NT2/D1 (cell line): ENCODE measurements around the gene TDRD9.

Source experiments
- DNase-seq: peaks from one replicate; pipeline ENCODE4 v3.0.0-alpha.2; 2011; ENCODE audit warnings: low read depth, low spot score
- H3K27me3 ChIP-seq: 2 replicates; pipeline ENCODE4 v1.6.0; 2011; ENCODE audit warnings: mild to moderate bottlenecking; ENCODE audit not compliant: insufficient read length, insufficient read depth
- H3K36me3 ChIP-seq: 2 replicates; pipeline ENCODE4 v1.6.1; 2011; ENCODE audit warnings: mild to moderate bottlenecking, low read length, mixed read lengths; ENCODE audit not compliant: insufficient read depth, insufficient read length
- H3K4me1 ChIP-seq: 2 replicates; pipeline ENCODE4 v1.5.1; 2011; ENCODE audit not compliant: insufficient read depth, insufficient read length
- H3K4me3 ChIP-seq: 2 replicates; pipeline ENCODE4 v1.5.1; 2011; ENCODE audit warnings: low read depth; ENCODE audit not compliant: insufficient read length
- H3K9ac ChIP-seq: 2 replicates; pipeline ENCODE4 v1.6.0; 2011; ENCODE audit warnings: low read depth; ENCODE audit not compliant: insufficient read length
- H3K9me3 ChIP-seq: 2 replicates; pipeline ENCODE4 v1.5.1; 2011; ENCODE audit warnings: mild to moderate bottlenecking, low read length; ENCODE audit not compliant: insufficient read depth
- SUZ12 ChIP-seq: IDR thresholded peaks from 2 replicates; pipeline ENCODE4 v1.6.1; 2011; ENCODE audit not compliant: insufficient read length, insufficient read depth; ENCODE audit errors: extremely low read depth
- YY1 ChIP-seq: IDR thresholded peaks from 2 replicates; pipeline ENCODE4 v1.6.1; 2011; ENCODE audit not compliant: insufficient read length, insufficient read depth
- ZNF274 ChIP-seq: IDR thresholded peaks from 2 replicates; pipeline ENCODE4 v1.6.1; 2011; ENCODE audit warnings: mild to moderate bottlenecking, low read depth, low read length

Gene TDRD9

GRCh38 chr14:104054222-104054905 is 126.1 kb downstream of the TDRD9 start:
- Histone ChIP-seq H3K9ac (no peak overlapping the region), H3K9me3 (no peaks in the 10 kb centered on the region), H3K27me3 (no peaks in the 10 kb centered on the region), H3K36me3 (no peaks in the 10 kb centered on the region), H3K4me3 (no peak overlapping the region), H3K4me1 (no peaks in the 10 kb centered on the region)
- TF ChIP-seq SUZ12 (no peak), YY1 (no peak), ZNF274 (no peak)
- no peak for DNase-seq

GRCh38 chr14:104062281-104062680 is 134.0 kb downstream of the TDRD9 start:
- DNase-seq = no peak
- peaks cover 15% of the 10 kb centered on the region; the same call in 1 of the 2 replicates for H3K9me3 ChIP-seq
- H3K4me1 ChIP-seq = no peaks in the 10 kb centered on the region
- H3K4me3 ChIP-seq = no peak overlapping the region
- H3K27me3 ChIP-seq = no peaks in the 10 kb centered on the region
- no peak overlapping the region for H3K9ac ChIP-seq
- no peaks in the 10 kb centered on the region for H3K36me3 ChIP-seq
- no peak for TF ChIP-seq SUZ12
- TF ChIP-seq YY1 = no peak
- TF ChIP-seq ZNF274 = no peak

- H3K4me3 ChIP-seq = no peak overlapping the region
- TF ChIP-seq ZNF274 (no peak), YY1 (no peak), SUZ12 (no peak)
- H3K27me3 ChIP-seq = no peaks in the 10 kb centered on the region
- H3K4me1 ChIP-seq = no peaks in the 10 kb centered on the region
- H3K9ac ChIP-seq = no peak overlapping the region
- H3K9me3 ChIP-seq = peaks cover 17% of the 10 kb centered on the region; the same call in 1 of the 2 replicates
- no peaks in the 10 kb centered on the region for H3K36me3 ChIP-seq
- no peak for DNase-seq
These were observed 135.7 kb downstream of the TDRD9 start for GRCh38 chr14:104064003-104064402.

- Histone ChIP-seq H3K27me3 (no peaks in the 10 kb centered on the region), H3K9ac (no peak overlapping the region), H3K4me1 (no peaks in the 10 kb centered on the region), H3K9me3 (peaks cover 17% of the 10 kb centered on the region; the same call in 1 of the 2 replicates), H3K36me3 (no peaks in the 10 kb centered on the region), H3K4me3 (no peak overlapping the region)
- DNase-seq = no peak
- TF ChIP-seq SUZ12 (no peak), YY1 (no peak), ZNF274 (no peak)
These were observed 138.0 kb downstream of the TDRD9 start for GRCh38 chr14:104066279-104066678.

- no peaks in the 10 kb centered on the region for H3K4me1 ChIP-seq
- H3K36me3 ChIP-seq = no peaks in the 10 kb centered on the region
- no peak overlapping the region for H3K4me3 ChIP-seq
- no peak for DNase-seq
- no peaks in the 10 kb centered on the region for H3K27me3 ChIP-seq
- H3K9me3 ChIP-seq = peaks cover 17% of the 10 kb centered on the region; the same call in 1 of the 2 replicates
- no peak overlapping the region for H3K9ac ChIP-seq
- TF ChIP-seq SUZ12 = no peak
- no peak for TF ChIP-seq YY1
- TF ChIP-seq ZNF274 = no peak
These were observed 138.6 kb downstream of the TDRD9 start for GRCh38 chr14:104066719-104067295.

GRCh38 chr14:104069541-104069940 is 141.3 kb downstream of the TDRD9 start:
- no peak for TF ChIP-seq YY1
- no peak for TF ChIP-seq SUZ12
- TF ChIP-seq ZNF274 = no peak
- no peaks in the 10 kb centered on the region for H3K27me3 ChIP-seq
- no peaks in the 10 kb centered on the region for H3K4me1 ChIP-seq
- no peak overlapping the region for H3K4me3 ChIP-seq
- H3K9ac ChIP-seq = no peak overlapping the region
- no peak for DNase-seq
- no peaks in the 10 kb centered on the region for H3K36me3 ChIP-seq
- peaks cover 29% of the 10 kb centered on the region; the same call in 1 of the 2 replicates for H3K9me3 ChIP-seq

- Histone ChIP-seq H3K9ac (no peak overlapping the region), H3K36me3 (no peaks in the 10 kb centered on the region), H3K27me3 (no peaks in the 10 kb centered on the region), H3K9me3 (peaks cover 12% of the 10 kb centered on the region; the same call in 1 of the 2 replicates), H3K4me1 (no peaks in the 10 kb centered on the region), H3K4me3 (no peak overlapping the region)
- no peak for DNase-seq
- TF ChIP-seq SUZ12 (no peak), YY1 (no peak), ZNF274 (no peak)
These were observed 144.3 kb downstream of the TDRD9 start for GRCh38 chr14:104072586-104072985.
